Activated naive CD8-positive, alpha-beta T cell treated with anti-CD3 and anti-CD28 coated beads for 36 hours (primary cell): Measurements from ENCODE around the gene OSBPL10. TPM values are rescaled to one million over a fixed set of nuclear protein-coding genes. Genes with fewer than 3 reads are reported as not detected.

Experiments used
- DNase-seq: peaks from one replicate; pipeline ENCODE4 v3.0.0; 2021
- H3K27ac Mint-ChIP-seq: one replicate; pipeline ENCODE4 v1.8.0; 2022; ENCODE audit warnings: mild to moderate bottlenecking, moderate library complexity, mixed read lengths
- H3K27me3 Mint-ChIP-seq: one replicate; pipeline ENCODE4 v1.8.0; 2022; ENCODE audit warnings: mild to moderate bottlenecking, mixed read lengths
- H3K36me3 Mint-ChIP-seq: one replicate; pipeline ENCODE4 v1.8.0; 2021; ENCODE audit warnings: mild to moderate bottlenecking, mixed read lengths
- H3K4me1 Mint-ChIP-seq: one replicate; pipeline ENCODE4 v1.8.0; 2021; ENCODE audit warnings: mixed read lengths
- H3K4me3 Mint-ChIP-seq: one replicate; pipeline ENCODE4 v1.8.0; 2022; ENCODE audit warnings: mild to moderate bottlenecking, moderate library complexity, mixed read lengths
- H3K9me3 Mint-ChIP-seq: one replicate; pipeline ENCODE4 v1.8.0; 2022; ENCODE audit warnings: mixed read lengths
- total RNA-seq, 2 experiments: library from RNA; stranded (reverse); gene quantifications; one replicate each; pipeline ENCODE4 v1.2.3, GENCODE V29; 2021

Gene OSBPL10
- total RNA-seq, 2 experiments from 2014 or later = 5.4 to 5.5 TPM

DNA sequence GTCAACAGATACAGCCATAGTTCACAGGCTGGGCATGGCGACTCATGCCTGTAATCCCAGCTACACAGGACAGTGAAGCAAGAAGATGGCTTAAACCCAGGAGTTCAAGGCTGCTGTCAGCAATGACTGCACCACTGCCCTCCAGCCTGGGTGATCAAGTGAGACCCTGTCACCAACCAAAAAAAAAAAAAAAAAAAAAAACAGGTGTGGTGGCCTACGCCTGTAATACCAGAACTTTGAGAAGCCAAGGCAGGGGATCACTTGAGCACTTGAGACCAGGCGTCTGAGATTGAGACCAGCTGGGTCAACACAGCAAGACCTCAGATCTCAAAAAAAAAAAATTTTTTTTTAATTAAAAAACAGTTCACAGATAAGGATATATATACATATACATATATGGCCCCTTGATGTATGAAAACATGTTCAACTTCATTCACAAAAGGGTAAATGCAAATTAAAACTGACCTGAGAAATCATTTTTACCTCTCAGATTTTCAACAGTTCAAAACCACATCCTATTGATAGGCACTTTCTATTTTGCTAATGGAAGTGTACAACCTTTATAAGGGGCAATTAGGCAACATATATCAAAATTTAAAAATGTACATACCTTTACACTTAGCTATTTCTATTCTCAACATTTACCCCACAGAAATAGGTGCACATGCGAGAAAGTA, 51.1 kb downstream of the OSBPL10 start:
- Mint-ChIP-seq H3K4me3 (no peak overlapping the region), H3K36me3 (peaks cover 9% of the 10 kb centered on the region), H3K27ac (peak overlapping the region; percentile 14), H3K9me3 (peaks cover 3% of the 10 kb centered on the region), H3K4me1 (peaks cover 35% of the 10 kb centered on the region), H3K27me3 (no peaks in the 10 kb centered on the region)
- DNase-seq = no peak

DNA sequence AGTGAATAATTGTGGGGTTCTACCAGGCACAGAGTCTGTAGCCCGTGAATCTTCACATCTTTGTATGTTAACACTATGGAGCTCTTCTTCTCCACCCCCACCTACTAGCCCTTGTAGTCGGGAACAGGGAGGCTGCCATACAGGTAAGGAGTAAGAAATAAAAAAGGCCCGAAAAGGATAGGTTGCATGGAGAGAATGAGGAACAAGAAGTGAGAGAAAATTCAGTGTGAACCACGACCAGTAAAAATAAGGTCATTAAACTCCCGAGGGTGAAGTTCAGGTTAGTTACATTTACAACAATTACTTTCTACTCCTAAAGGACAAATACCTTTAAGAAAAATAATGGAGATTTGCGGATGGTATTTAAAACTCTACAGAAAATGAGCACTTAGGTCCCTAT, 53.3 kb downstream of the OSBPL10 start:
- peaks cover 5% of the 10 kb centered on the region for H3K9me3 Mint-ChIP-seq
- DNase-seq = no peak
- H3K4me3 Mint-ChIP-seq = no peak overlapping the region
- H3K27ac Mint-ChIP-seq = peak overlapping the region; percentile 83
- no peaks in the 10 kb centered on the region for H3K27me3 Mint-ChIP-seq
- peaks cover 9% of the 10 kb centered on the region for H3K36me3 Mint-ChIP-seq
- H3K4me1 Mint-ChIP-seq = peaks cover 32% of the 10 kb centered on the region

- H3K27ac Mint-ChIP-seq = peak overlapping the region; percentile 83
- DNase-seq = no peak
- H3K4me1 Mint-ChIP-seq = peaks cover 31% of the 10 kb centered on the region
- peaks cover 5% of the 10 kb centered on the region for H3K9me3 Mint-ChIP-seq
- H3K4me3 Mint-ChIP-seq = no peak overlapping the region
- H3K27me3 Mint-ChIP-seq = no peaks in the 10 kb centered on the region
- peaks cover 9% of the 10 kb centered on the region for H3K36me3 Mint-ChIP-seq
Observed at GRCh38 chr3:31926543-31926942, 54.5 kb downstream of the OSBPL10 start.

- Mint-ChIP-seq H3K27me3 (no peaks in the 10 kb centered on the region), H3K4me1 (peaks cover 26% of the 10 kb centered on the region), H3K36me3 (peaks cover 7% of the 10 kb centered on the region), H3K4me3 (no peak overlapping the region), H3K27ac (no peak overlapping the region), H3K9me3 (peaks cover 7% of the 10 kb centered on the region)
- no peak for DNase-seq
Observed at GRCh38 chr3:31925271-31925630, 55.8 kb downstream of the OSBPL10 start.

GRCh38 chr3:31924610-31925270, 56.3 kb downstream of the OSBPL10 start:
- H3K4me1 Mint-ChIP-seq = peaks cover 26% of the 10 kb centered on the region
- H3K36me3 Mint-ChIP-seq = peaks cover 11% of the 10 kb centered on the region
- peaks cover 12% of the 10 kb centered on the region for H3K9me3 Mint-ChIP-seq
- no peak overlapping the region for H3K4me3 Mint-ChIP-seq
- no peak overlapping the region for H3K27ac Mint-ChIP-seq
- DNase-seq = no peak
- no peaks in the 10 kb centered on the region for H3K27me3 Mint-ChIP-seq

GRCh38 chr3:31922962-31923361, 58.1 kb downstream of the OSBPL10 start:
- H3K27ac Mint-ChIP-seq = no peak overlapping the region
- H3K27me3 Mint-ChIP-seq = no peaks in the 10 kb centered on the region

DNA sequence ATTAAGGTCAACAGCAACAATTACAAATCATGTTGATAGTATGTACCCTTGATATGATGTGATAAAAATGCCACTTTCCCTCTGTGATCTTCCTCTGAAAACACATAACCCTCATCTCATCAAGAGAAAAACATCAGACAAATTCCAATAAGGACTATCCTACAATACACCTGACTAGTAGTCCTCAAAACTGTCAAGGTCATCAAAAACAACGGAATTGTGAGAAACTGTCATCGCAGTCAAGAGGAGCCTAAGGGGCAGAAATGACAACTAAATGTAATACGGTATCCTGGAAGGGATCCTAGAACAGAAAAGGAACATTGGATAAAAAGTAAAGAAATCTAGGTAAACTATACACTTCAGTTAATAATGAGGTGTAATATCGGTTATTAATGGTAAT, 59.2 kb downstream of the OSBPL10 start:
- Mint-ChIP-seq H3K36me3 (peaks cover 15% of the 10 kb centered on the region), H3K9me3 (peaks cover 18% of the 10 kb centered on the region), H3K4me1 (peaks cover 23% of the 10 kb centered on the region), H3K27me3 (no peaks in the 10 kb centered on the region), H3K4me3 (no peak overlapping the region), H3K27ac (no peak overlapping the region)
- DNase-seq = no peak

More at GRCh38 chr3:31922962-31923361, 58.1 kb downstream of the OSBPL10 start:
- DNase-seq = no peak
- Mint-ChIP-seq H3K4me3 (no peak overlapping the region), H3K9me3 (peaks cover 19% of the 10 kb centered on the region), H3K4me1 (peaks cover 25% of the 10 kb centered on the region), H3K36me3 (peaks cover 18% of the 10 kb centered on the region)

DNA sequence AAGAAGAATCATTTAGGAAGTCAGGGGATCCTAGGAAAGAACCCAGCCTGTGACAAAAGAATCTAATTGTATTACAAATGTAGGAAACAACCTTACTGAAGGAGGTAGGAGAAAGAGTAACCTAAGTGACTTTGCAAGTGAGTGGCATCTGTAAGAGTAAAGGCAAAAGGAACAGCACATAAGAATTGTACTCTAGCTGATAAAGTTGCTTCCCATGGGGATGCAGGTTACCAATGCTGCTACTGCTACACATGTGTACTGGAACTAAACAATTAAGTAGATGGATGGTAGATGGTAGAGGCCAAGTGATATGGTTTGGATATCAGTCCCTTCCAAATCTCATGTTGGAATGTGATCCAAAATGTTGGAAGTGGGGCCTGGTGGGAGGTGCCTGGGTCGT, 60.8 kb downstream of the OSBPL10 start:
- no peak overlapping the region for H3K27ac Mint-ChIP-seq
- H3K4me1 Mint-ChIP-seq = peaks cover 26% of the 10 kb centered on the region
- H3K27me3 Mint-ChIP-seq = no peaks in the 10 kb centered on the region

GRCh38 chr3:31919528-31919927, 61.5 kb downstream of the OSBPL10 start:
- H3K36me3 Mint-ChIP-seq = peaks cover 15% of the 10 kb centered on the region
- H3K27ac Mint-ChIP-seq = no peak overlapping the region
- H3K27me3 Mint-ChIP-seq = no peaks in the 10 kb centered on the region
- H3K9me3 Mint-ChIP-seq = peaks cover 18% of the 10 kb centered on the region
- no peak for DNase-seq
- H3K4me3 Mint-ChIP-seq = no peak overlapping the region
- peaks cover 23% of the 10 kb centered on the region for H3K4me1 Mint-ChIP-seq

More for the DNA sequence above, 60.8 kb downstream of the OSBPL10 start:
- no peak for DNase-seq
- Mint-ChIP-seq H3K9me3 (peaks cover 18% of the 10 kb centered on the region), H3K4me3 (no peak overlapping the region), H3K36me3 (peaks cover 15% of the 10 kb centered on the region)

GRCh38 chr3:31918179-31919150, 62.6 kb downstream of the OSBPL10 start:
- H3K4me1 Mint-ChIP-seq = peaks cover 21% of the 10 kb centered on the region
- H3K27me3 Mint-ChIP-seq = no peaks in the 10 kb centered on the region
- peak overlapping the region; percentile 85 for H3K27ac Mint-ChIP-seq
- peaks cover 15% of the 10 kb centered on the region for H3K36me3 Mint-ChIP-seq
- no peak for DNase-seq
- H3K4me3 Mint-ChIP-seq = peak overlapping the region; percentile 54
- H3K9me3 Mint-ChIP-seq = peaks cover 16% of the 10 kb centered on the region

DNA sequence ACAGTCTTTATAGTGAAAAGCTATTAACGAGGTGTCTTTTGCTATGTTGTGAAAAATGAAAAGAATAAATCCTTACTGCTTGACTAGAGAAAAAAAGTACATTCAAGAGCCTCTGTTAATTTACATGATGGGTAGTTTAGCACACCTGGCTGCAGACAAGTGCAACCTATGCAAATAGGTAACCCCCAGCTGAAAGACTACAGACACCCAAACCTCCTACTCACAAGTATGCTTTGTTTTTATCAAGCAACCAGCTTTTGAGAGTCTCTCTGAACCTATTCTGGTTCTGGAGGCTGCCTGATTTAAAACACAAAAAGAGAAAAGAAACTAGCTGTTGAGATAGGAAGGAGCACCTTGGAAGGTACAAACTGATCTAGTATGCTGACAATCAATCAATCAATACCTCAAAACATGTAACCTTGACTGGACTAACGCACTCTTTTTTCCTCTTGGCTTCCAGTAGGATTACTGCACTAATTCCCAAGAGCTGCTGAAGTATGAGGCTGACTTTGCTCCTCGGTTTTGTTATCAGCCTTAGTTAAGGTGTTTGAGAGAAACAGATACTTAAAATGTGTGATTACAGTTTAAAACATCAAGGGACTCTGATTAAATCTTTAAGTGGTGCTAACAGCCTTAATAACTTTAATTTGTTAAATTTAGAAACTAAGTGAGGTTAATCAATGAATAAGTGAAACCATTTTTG, 63.6 kb downstream of the OSBPL10 start:
- Mint-ChIP-seq H3K9me3 (peaks cover 16% of the 10 kb centered on the region), H3K36me3 (peaks cover 15% of the 10 kb centered on the region), H3K27me3 (no peaks in the 10 kb centered on the region), H3K4me3 (no peak overlapping the region), H3K4me1 (peaks cover 21% of the 10 kb centered on the region), H3K27ac (peak overlapping the region; percentile 69)
- no peak for DNase-seq

DNA sequence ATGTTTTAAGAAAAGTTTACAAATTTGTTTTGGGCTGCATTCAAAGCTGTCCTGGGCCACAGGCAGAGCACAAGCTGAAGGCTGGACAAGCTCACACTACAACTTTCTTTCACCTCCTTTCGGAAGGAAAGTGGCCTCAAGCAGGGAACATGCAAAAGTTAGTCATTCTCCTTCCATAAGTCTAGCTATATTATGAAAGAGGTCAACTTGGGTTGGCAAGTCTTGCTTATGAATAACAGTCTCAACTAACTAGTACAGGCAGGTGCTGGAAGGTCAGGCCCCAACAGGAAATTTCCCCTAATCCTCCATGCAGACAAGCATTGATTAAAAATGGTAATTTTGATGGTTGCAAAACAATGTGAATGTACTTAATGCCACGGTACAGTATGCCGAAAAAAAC, 69.4 kb downstream of the OSBPL10 start:
- H3K9me3 Mint-ChIP-seq = no peaks in the 10 kb centered on the region
- DNase-seq = no peak
- peaks cover 13% of the 10 kb centered on the region for H3K4me1 Mint-ChIP-seq
- no peaks in the 10 kb centered on the region for H3K36me3 Mint-ChIP-seq
- no peak overlapping the region for H3K27ac Mint-ChIP-seq
- no peaks in the 10 kb centered on the region for H3K27me3 Mint-ChIP-seq
- no peak overlapping the region for H3K4me3 Mint-ChIP-seq

GRCh38 chr3:31911124-31911523, 69.9 kb downstream of the OSBPL10 start:
- no peaks in the 10 kb centered on the region for H3K36me3 Mint-ChIP-seq
- peaks cover 8% of the 10 kb centered on the region for H3K4me1 Mint-ChIP-seq
- no peaks in the 10 kb centered on the region for H3K9me3 Mint-ChIP-seq
- H3K4me3 Mint-ChIP-seq = no peak overlapping the region
- no peak overlapping the region for H3K27ac Mint-ChIP-seq
- H3K27me3 Mint-ChIP-seq = no peaks in the 10 kb centered on the region
- no peak for DNase-seq

DNA sequence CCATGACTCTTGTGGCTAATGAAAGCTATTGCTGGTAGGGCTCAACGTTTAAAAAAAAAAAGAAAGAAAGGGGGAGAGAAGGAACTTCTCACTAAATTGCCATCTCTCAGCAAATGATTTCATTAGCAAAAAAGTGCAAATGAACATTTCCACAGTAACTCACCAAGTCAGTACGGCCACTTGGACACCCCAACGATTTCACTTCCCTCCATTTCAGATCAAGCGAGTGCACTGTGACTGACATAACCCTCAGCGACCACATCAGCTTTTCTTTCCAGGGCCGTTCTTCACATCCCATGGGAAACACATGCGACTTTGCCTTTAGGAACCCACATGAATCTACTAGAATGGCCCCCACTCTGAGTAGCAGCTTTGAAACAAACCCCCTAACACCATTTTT, 71.6 kb downstream of the OSBPL10 start:
- no peak for DNase-seq
- H3K27me3 Mint-ChIP-seq = no peaks in the 10 kb centered on the region
- no peak overlapping the region for H3K27ac Mint-ChIP-seq
- no peak overlapping the region for H3K4me3 Mint-ChIP-seq
- peaks cover 12% of the 10 kb centered on the region for H3K4me1 Mint-ChIP-seq
- no peaks in the 10 kb centered on the region for H3K36me3 Mint-ChIP-seq
- no peaks in the 10 kb centered on the region for H3K9me3 Mint-ChIP-seq
